Fibroblast of the aortic adventitia (primary cell): ENCODE measurements around the gene ARHGAP15. TPM values are rescaled to one million over a fixed set of nuclear protein-coding genes. Genes with fewer than 3 reads are reported as not detected.

ENCODE experiments used
- DNase-seq: peaks from one replicate; pipeline ENCODE4 v3.0.0-alpha.2; 2010; ENCODE audit warnings: low read depth
- H3K4me3 ChIP-seq: 2 replicates; pipeline ENCODE4 v1.5.1; 2011; ENCODE audit warnings: low read depth, mild to moderate bottlenecking, control low read depth, low read length, moderate library complexity
- total RNA-seq: library from RNA; depleted of rRNA; stranded (reverse); fragments of >200 nt; gene quantifications from 2 replicates; pipeline ENCODE4 v1.2.3, GENCODE V29; 2012; ENCODE audit warnings: low replicate concordance
- TF ChIP-seq, protein P1 (sequence below): IDR thresholded peaks from 2 replicates; pipeline ENCODE4 v1.5.1; 2011; ENCODE audit warnings: mild to moderate bottlenecking, low read length, control low read depth, inconsistent platforms; ENCODE audit not compliant: insufficient read depth

ARHGAP15 gene
- total RNA-seq, 1 donor: not detected

DNA sequence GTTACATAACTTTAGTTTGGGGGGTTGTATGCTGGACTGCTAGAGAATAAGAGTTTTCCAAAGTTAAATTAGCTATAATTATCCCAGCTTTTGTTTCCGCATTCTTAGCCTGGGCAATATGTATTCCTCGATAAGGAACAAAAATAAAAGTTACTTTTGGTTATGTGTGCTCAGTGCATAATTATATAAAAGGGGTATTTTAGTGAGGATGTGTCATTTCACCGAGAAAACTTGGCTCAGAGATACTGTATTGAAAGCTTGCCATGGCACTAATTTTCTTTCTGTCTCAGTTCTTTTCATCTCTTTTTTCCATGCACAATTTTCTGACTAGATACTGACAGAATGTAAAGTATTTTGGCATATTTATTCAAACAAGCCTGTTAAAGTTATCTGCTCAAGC lies 28.2 kb downstream of the ARHGAP15 start:
- TF ChIP-seq, protein P1, sequence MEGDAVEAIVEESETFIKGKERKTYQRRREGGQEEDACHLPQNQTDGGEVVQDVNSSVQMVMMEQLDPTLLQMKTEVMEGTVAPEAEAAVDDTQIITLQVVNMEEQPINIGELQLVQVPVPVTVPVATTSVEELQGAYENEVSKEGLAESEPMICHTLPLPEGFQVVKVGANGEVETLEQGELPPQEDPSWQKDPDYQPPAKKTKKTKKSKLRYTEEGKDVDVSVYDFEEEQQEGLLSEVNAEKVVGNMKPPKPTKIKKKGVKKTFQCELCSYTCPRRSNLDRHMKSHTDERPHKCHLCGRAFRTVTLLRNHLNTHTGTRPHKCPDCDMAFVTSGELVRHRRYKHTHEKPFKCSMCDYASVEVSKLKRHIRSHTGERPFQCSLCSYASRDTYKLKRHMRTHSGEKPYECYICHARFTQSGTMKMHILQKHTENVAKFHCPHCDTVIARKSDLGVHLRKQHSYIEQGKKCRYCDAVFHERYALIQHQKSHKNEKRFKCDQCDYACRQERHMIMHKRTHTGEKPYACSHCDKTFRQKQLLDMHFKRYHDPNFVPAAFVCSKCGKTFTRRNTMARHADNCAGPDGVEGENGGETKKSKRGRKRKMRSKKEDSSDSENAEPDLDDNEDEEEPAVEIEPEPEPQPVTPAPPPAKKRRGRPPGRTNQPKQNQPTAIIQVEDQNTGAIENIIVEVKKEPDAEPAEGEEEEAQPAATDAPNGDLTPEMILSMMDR: no peak
- no peak for DNase-seq
- H3K4me3 ChIP-seq: no peak overlapping the region

DNA sequence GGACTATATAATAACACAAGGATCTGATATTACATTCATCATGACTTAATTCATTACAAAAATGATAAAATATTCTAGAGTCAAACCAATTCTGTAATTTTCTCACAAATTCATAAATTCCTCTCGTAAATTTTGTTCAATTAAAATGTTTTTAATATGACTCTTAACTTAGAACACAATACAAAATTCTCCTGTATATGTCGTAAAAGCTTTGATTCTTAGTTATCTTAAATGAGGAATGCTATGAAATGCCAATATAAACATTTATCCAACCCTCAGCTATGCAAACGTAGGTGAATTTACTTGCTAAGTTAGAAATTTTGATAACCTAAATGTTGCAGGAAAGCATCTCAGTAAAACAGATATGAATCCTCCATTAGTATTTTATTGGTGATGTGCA lies 28.9 kb downstream of the ARHGAP15 start:
- H3K4me3 ChIP-seq: no peak overlapping the region
- DNase-seq: peak; percentile 8
- TF ChIP-seq, protein P1: no peak

DNA sequence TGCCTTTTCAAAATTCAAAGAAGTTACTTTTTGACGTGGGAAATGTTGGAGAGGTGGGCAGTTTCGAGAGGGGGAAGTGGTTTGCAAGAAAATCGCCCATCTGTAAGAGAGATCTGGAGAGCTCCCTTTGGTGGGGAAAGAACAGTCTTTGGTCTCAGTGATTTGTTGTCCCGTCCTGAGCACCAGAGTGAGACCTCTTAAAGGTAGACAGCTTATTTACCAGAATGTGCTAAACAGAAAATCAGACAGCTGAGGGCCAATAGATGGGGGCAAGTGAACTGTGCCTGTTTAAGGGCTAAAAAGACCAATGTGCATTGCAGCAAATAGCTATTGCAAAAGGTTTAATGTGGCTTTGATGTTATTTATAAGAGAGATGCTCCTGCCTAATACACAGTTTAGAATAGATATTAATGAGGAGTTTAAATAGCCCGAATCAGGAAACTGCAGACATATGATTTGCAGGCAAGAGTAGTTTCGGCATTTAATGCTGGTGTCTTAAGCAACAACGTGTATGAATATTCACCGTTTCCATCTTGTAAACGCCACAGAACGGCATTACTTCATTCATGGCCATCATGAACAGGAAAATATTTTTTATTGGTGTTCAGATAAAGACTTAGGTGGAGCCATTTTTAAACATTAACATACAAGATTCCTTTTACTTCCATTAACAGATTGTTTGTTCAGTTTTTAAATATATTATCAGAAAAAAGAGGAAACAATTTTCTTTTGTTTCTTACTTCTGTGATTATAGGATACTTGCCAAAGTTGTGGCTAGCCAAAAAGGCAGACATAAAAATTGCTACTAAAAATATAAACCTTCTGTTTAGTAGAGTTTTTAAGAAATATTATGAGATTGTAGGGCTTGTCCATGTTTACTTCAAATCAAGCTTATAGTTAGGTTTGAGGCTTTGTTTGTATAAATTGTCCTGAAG lies 29.6 kb downstream of the ARHGAP15 start:
- TF ChIP-seq, protein P1: no peak
- no peak for DNase-seq
- H3K4me3 ChIP-seq: no peak overlapping the region

DNA sequence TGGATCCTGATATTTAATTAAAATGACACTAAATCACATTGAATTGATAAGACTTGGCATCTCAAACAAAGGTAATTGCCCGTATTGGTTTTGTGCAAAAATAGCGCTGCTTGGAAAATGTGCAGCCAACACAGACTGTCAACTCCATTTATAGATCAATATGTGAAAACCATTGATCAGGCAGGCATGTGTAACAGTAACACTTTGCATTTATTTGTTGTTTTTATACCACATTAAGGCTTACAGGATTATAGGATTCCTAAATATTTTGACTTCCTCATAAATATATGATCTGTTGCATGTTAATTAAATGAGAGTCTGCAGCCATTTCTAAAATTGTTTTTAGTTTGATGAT lies 30.2 kb downstream of the ARHGAP15 start:
- TF ChIP-seq, protein P1: no peak
- H3K4me3 ChIP-seq: no peak overlapping the region
- no peak for DNase-seq

DNA sequence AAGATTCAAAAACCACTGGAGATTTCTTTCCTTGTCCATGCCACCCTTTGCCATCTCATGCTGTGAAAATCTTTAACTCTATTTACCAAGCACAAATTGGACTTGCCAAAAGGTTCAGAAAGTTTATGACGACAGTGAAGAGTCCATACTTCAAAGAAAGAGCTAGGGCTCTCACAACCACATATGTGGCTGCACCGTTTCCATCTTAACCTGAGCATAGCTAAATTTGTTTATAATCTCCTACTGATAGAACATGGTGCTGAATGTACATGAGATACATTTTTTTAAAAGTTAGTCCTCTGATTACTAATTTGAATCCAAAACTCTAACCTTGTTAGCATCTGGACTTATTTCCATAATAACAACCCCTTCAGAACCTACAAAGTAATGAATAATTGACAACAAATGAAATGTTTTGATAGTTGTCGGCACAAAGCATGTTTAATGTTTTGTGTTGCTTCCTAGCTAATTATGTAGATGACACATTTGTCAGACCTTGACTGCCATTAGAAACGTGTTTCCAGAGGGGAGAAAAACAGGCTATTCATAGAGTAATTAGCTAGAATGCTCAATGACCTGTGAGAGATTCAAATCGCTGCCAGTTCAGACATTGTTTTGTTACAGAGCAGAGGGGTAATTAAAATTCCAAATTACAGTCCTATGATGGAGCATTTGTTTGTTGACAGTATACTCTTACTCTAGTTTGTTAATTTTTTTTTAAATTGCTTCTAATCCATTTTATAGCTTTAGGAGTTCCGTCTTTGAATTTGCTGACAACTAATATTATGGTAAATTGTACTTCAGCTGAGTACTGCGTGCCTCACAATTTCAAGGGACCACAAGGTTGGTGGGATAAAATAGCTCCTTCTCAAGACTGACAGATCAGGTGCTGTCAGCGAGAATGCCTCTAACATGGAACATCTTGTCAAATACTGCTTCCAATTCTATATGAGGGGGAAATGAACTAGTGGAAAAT lies 31.8 kb downstream of the ARHGAP15 start:
- H3K4me3 ChIP-seq: no peak overlapping the region
- DNase-seq: no peak

More for the DNA sequence above, 31.8 kb downstream of the ARHGAP15 start:
- TF ChIP-seq, protein P1: no peak
